HK-2 (cell line): ENCODE measurements around the gene WHRN.

Source experiments
- DNase-seq: peaks from one replicate; pipeline ENCODE4 v3.0.0-alpha.2; 2018; ENCODE audit not compliant: unreplicated experiment

The WHRN gene

DNA sequence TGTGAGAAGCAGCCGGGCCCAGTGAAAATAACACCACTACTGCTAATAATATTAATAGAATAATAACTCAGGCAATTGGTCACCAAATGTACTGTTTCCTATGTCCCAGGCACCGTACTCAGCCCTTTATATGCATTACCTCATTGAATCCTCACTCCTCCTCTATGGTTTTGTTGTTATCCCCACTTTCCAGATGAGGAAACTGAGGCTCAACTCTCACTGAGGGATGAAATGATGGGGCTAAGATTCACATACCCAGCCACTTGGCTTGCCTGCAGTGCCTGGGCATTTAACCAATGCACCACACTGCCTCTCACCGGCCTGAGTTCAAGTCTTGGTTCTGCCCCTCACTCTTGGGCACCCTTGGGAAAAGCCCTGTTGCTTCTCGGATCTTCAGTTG lies 34.1 kb downstream of the WHRN start:
- DNase-seq = no peak

- no peak for DNase-seq
Measured at GRCh38 chr9:114470581-114470980, 34.7 kb downstream of the WHRN start.

- DNase-seq = no peak
Measured at GRCh38 chr9:114470121-114470520, 35.2 kb downstream of the WHRN start.

DNA sequence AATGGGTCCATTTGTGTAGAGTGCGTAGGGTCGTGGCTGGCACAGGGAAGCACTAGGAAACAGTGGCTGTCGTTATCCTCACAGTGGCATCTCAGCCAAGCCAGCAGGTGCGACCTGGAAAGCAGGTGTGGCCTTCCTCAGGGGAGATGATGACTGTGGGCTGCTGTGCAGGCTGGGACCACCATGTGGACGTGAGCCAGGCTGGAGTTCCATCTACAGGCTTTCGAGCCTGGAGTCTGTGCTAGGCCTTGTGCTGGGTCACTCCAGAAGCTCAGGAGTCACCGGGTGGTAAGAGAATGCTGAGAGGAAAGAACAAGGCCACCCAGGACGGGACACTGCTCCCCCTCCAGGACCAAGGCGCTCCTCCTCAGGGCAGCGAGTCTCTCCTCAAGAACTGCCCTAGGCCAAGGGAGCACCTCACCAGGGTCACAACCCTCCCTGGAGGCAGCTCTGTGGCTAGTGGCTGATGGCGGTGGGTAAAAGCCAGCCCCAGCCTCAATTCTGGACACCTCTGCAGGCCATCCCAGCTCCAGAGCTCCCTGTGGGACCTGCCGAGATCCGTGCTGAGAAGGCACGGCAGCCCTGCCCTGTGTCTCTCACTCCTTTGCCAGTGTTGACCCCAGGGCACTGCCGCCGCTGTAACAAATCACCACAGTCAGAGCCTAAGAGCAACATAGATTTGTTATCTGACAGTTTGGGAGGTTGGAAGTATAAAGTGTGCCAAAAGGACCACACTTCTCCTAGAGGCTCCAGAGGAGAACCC lies 36.0 kb downstream of the WHRN start:
- no peak for DNase-seq

- DNase-seq = no peak
Measured at GRCh38 chr9:114467910-114468309, 37.4 kb downstream of the WHRN start.

GRCh38 chr9:114467226-114467750 lies 38.0 kb downstream of the WHRN start:
- no peak for DNase-seq

DNA sequence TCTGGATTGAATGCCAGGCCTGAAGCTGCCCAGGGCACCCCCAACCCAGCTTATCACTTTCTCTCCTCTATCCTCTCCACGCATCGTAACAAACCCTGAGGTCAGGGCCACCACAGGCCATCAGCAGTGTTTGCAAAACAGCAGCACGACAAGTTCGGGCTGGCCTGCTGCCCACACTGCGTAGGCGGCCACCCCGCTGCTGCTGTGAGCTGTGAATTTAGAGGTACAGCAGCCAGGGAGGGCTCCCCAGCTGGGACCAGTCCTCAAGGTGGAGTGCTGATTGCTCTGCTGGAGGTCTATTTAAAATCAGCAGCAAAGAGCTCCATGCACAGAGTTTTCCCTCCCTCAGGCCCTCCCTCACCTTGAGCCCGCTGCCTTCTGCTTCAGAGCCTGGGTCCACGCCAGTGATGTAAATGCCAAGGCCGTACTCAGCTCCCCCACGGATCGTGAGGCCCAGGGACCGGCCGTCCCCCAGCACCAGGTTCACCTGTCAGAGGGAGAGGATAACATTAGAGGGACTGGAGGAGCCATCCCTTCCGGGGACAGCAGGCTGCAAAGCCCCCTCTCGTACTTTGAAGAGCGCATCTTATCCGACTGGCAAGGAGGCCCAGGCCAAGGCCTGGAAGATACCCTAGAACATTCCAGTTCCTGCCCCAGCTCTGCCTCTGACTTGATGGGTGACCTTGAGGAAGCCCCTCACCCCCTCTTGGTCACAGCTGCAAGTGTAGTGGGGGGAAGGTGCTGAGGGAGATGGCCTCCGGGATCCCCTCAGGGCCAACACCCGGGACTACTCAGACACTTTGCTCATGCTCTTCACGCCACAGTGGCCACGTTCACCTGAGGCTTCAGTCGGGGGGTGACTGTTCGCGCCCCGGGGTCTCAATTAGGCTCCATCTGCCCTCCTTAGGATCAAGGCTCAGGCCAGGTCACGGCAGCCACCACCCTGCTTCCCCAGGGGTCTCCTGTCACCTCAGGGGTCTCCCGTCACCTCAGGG lies 39.1 kb downstream of the WHRN start:
- no peak for DNase-seq

- no peak for DNase-seq
Measured at GRCh38 chr9:114465417-114465816, 39.9 kb downstream of the WHRN start.

GRCh38 chr9:114464281-114465051 lies 40.8 kb downstream of the WHRN start:
- DNase-seq = no peak

GRCh38 chr9:114462791-114463190 lies 42.5 kb downstream of the WHRN start:
- DNase-seq = no peak

GRCh38 chr9:114461468-114461867 lies 43.8 kb downstream of the WHRN start:
- DNase-seq = no peak

- no peak for DNase-seq
Measured at GRCh38 chr9:114460513-114461199, 44.6 kb downstream of the WHRN start.

DNA sequence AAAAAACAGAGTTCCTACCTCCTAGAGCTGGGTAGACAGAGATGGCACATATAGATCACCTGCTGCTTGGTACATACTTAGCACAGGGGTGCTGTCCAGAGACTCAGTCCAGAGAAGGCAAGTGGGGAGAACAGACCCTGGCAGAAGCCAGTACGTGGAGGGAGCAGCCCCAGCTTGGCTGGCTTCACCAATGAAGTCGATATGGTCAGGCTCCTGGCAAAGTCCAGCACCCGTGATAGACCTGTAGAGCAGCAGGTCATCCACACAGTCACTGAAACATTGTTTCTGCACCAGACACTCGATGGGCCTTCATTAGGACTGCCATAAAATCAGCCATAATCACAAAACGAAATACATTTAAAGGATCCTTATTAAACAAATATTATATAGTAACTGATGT lies 45.8 kb downstream of the WHRN start:
- DNase-seq = no peak

GRCh38 chr9:114456929-114457328 lies 48.3 kb downstream of the WHRN start:
- DNase-seq = no peak

- DNase-seq = no peak
Measured at GRCh38 chr9:114454652-114455051, 50.6 kb downstream of the WHRN start.

GRCh38 chr9:114452219-114453165 lies 52.8 kb downstream of the WHRN start:
- DNase-seq = no peak

GRCh38 chr9:114451707-114452031 lies 53.6 kb downstream of the WHRN start:
- DNase-seq = no peak

GRCh38 chr9:114450833-114451706 lies 54.2 kb downstream of the WHRN start:
- DNase-seq = no peak

- no peak for DNase-seq
Measured at GRCh38 chr9:114450181-114450580, 55.1 kb downstream of the WHRN start.
